Measurements from ENCODE around the gene PLEKHJ1. TPM values are rescaled to one million over a fixed set of nuclear protein-coding genes. Genes with fewer than 3 reads are reported as not detected.

The PLEKHJ1 gene
- total and polyA plus RNA-seq, 2 of the 13 experiments (the other 11 are each of a cell fraction or from before 2014, with no cell fraction given) = 70.5 to 130 TPM

- in situ Hi-C loops (cut with HindIII; ENCODE audit: extremely low pct_ligation_motif_present, low pct_unique_long_range_greater_than_20kb) = no loop called here
- Histone ChIP-seq H3K9ac (ENCODE audit: insufficient read depth, low read depth, low read length) (no peak overlapping the region), H3K9me3 (ENCODE audit: low read length) (no peaks in the 10 kb centered on the region), H3K4me2 (ENCODE audit: low read depth, low read length) (no peak overlapping the region), H3K36me3 (replicated peaks in 1 of 2; ENCODE audit: control insufficient read depth in 1 of 2, insufficient read depth in 2 of 2, low read length in 2 of 2) (peaks cover 25 to 50% of the 10 kb centered on the region in 2 experiments; a peak in 4 of 5 replicates), H3K27me3 (ENCODE audit: control insufficient read depth in 1 of 2, insufficient read depth in 2 of 2, low read length in 2 of 2) (no peaks in the 10 kb centered on the region), H4K20me1 (ENCODE audit: insufficient read depth, low read length) (peaks cover 36% of the 10 kb centered on the region), H3K4me3 (replicated peaks in 1 of 3; ENCODE audit: insufficient read depth in 1 of 3, low read depth in 2 of 3, low read length in 3 of 3) (no peak overlapping the region), H3K79me2 (ENCODE audit: insufficient read depth, low read length) (peaks cover 43% of the 10 kb centered on the region), H3K27ac (ENCODE audit: extremely low read length, insufficient read depth, low read length) (no peak overlapping the region), H2AFZ (ENCODE audit: low read length) (no peak overlapping the region), H3K4me1 (ENCODE audit: insufficient read depth, low read length) (peaks cover 48% of the 10 kb centered on the region)
- POLR2A ChIA-PET = interaction anchor here (0.8 kb wide), 1 partner anchor 9 kb away, joined by 3 read pairs; no protein-coding TSS in a partner anchor
- no peak for TF ChIP-seq SP5 (CRISPR knock-in tag; IDR thresholded peaks at IDR 0.05; ENCODE audit: borderline replicate concordance, low read depth)
- no peak for TF ChIP-seq FOXA1 (IDR thresholded peaks at IDR 0.05)
- TF ChIP-seq FOXA1 (CRISPR knock-in tag; IDR thresholded peaks at IDR 0.05) = no peak
- no peak for TF ChIP-seq MTA3 (CRISPR knock-in tag; IDR thresholded peaks at IDR 0.05)
- TF ChIP-seq ZNF225 (CRISPR knock-in tag; IDR thresholded peaks at IDR 0.05) = no peak
- TF ChIP-seq ZBTB37 (CRISPR knock-in tag; IDR thresholded peaks at IDR 0.05) = no peak
- TF ChIP-seq ZNF431 (CRISPR knock-in tag; IDR thresholded peaks at IDR 0.05; ENCODE audit: borderline replicate concordance, low read depth) = no peak
- TF ChIP-seq ZSCAN29 (CRISPR knock-in tag; conservative IDR thresholded peaks at IDR 0.05) = no peak
- no peak for TF ChIP-seq SAP130 (CRISPR knock-in tag; IDR thresholded peaks at IDR 0.05; ENCODE audit: low read depth)
- TF ChIP-seq MIXL1 (CRISPR knock-in tag; IDR thresholded peaks at IDR 0.05) = no peak
- no peak for TF ChIP-seq ZNF7 (CRISPR knock-in tag; IDR thresholded peaks at IDR 0.05)
- TF ChIP-seq ZNF496 (CRISPR knock-in tag; IDR thresholded peaks at IDR 0.05; ENCODE audit: insufficient replicate concordance) = no peak
- TF ChIP-seq NR2F6 (IDR thresholded peaks at IDR 0.05) = no peak
- no peak for TF ChIP-seq NR2F6 (CRISPR knock-in tag; IDR thresholded peaks at IDR 0.05)
- TF ChIP-seq REST (IDR thresholded peaks at IDR 0.05; ENCODE audit: borderline replicate concordance in 1 of 2, low read depth in 1 of 2, low read length in 2 of 2) = no peak
- TF ChIP-seq ESRRA (CRISPR knock-in tag; IDR thresholded peaks at IDR 0.05; ENCODE audit: low read depth) = no peak
- intact Hi-C loops (cut with micrococcal nuclease; ENCODE audit: unreplicated experiment) = no loop called here
- 98% methylated on average over 8 of the region's 21 CpGs for WGBS (ENCODE audit: low lambda C conversion rate)
- FAIRE-seq (no peak), ATAC-seq (no peak), DNase-seq (ENCODE audit: low spot score) (no peak)
- BruUV-seq (replicated peaks) = no TSS peak
- CTCF ChIA-PET (ENCODE audit: low intra/inter-chr PET ratio, low total read pairs) = no interaction called here
These were observed 8.4 kb upstream of the PLEKHJ1 start for GRCh38 chr19:2244486-2244885.
